H9 (cell line): ENCODE measurements around the gene MPHOSPH6. TPM values are rescaled to one million over a fixed set of nuclear protein-coding genes. Genes with fewer than 3 reads are reported as not detected.

Experiments
- DNase-seq: peaks from one replicate; pipeline ENCODE4 v3.0.0-alpha.2; 2017
- H2AFZ ChIP-seq: one replicate; pipeline ENCODE4 v1.6.1; 2013; ENCODE audit warnings: mild to moderate bottlenecking, low read length, control low read depth, moderate library complexity
- H2AK5ac ChIP-seq: 2 replicates; pipeline ENCODE4 v1.6.1; 2013; ENCODE audit warnings: low read length, control low read depth, mixed read lengths; ENCODE audit not compliant: insufficient read length
- H2BK120ac ChIP-seq: one replicate; pipeline ENCODE4 v1.6.1; 2013; ENCODE audit warnings: low read depth, mild to moderate bottlenecking, low read length, control low read depth, inconsistent platforms; ENCODE audit not compliant: poor library complexity, severe bottlenecking
- H2BK12ac ChIP-seq: 2 replicates; pipeline ENCODE4 v1.6.1; 2013; ENCODE audit warnings: low read length, control low read depth, mixed read lengths, low read depth; ENCODE audit not compliant: insufficient read length
- H2BK15ac ChIP-seq: 2 replicates; pipeline ENCODE4 v1.6.1; 2013; ENCODE audit warnings: low read depth, low read length, control low read depth
- H2BK20ac ChIP-seq: one replicate; pipeline ENCODE4 v1.6.1; 2013; ENCODE audit warnings: low read depth, mild to moderate bottlenecking, low read length, control low read depth, inconsistent platforms; ENCODE audit not compliant: poor library complexity, severe bottlenecking
- H2BK5ac ChIP-seq: 2 replicates; pipeline ENCODE4 v1.6.1; 2013; ENCODE audit warnings: low read length, control low read depth, mixed read lengths; ENCODE audit not compliant: insufficient read length
- H3K14ac ChIP-seq: 2 replicates; pipeline ENCODE4 v1.6.1; 2013; ENCODE audit warnings: low read length, control low read depth; ENCODE audit not compliant: insufficient read depth
- H3K18ac ChIP-seq: 2 replicates; pipeline ENCODE4 v1.6.1; 2013; ENCODE audit warnings: low read depth, mild to moderate bottlenecking, mixed read lengths, low read length, control low read depth; ENCODE audit not compliant: insufficient read length
- H3K23ac ChIP-seq: 2 replicates; pipeline ENCODE4 v1.6.1; 2013; ENCODE audit warnings: low read length, control low read depth, mixed read lengths, low read depth; ENCODE audit not compliant: insufficient read length
- H3K23me2 ChIP-seq: 2 replicates; pipeline ENCODE4 v1.6.1; 2013; ENCODE audit warnings: low read depth, mild to moderate bottlenecking, mixed read lengths, low read length, control low read depth; ENCODE audit not compliant: insufficient read length, poor library complexity, severe bottlenecking
- H3K27ac ChIP-seq: 2 replicates; pipeline ENCODE4 v1.5.1; 2013; ENCODE audit warnings: low read length, control low read depth, mixed read lengths, low read depth; ENCODE audit not compliant: insufficient read length
- H3K27me3 ChIP-seq: 2 replicates; pipeline ENCODE4 v1.6.1; 2013; ENCODE audit warnings: low read length, control low read depth, inconsistent platforms; ENCODE audit not compliant: insufficient read depth
- H3K4ac ChIP-seq: 2 replicates; pipeline ENCODE4 v1.6.1; 2013; ENCODE audit warnings: low read depth, mild to moderate bottlenecking, control low read depth, inconsistent platforms, low read length, moderate library complexity
- H3K4me1 ChIP-seq: 2 replicates; pipeline ENCODE4 v1.6.1; 2013; ENCODE audit warnings: low read length, control low read depth, inconsistent platforms; ENCODE audit not compliant: insufficient read depth
- H3K4me2 ChIP-seq: 2 replicates; pipeline ENCODE4 v1.6.1; 2013; ENCODE audit warnings: low read length, control low read depth, mixed read lengths; ENCODE audit not compliant: insufficient read length, insufficient read depth
- H3K56ac ChIP-seq: 2 replicates; pipeline ENCODE4 v1.6.1; 2013; ENCODE audit warnings: low read depth, mild to moderate bottlenecking, mixed read lengths, low read length, control low read depth; ENCODE audit not compliant: insufficient read length
- H3K79me1 ChIP-seq: 2 replicates; pipeline ENCODE4 v1.6.1; 2013; ENCODE audit warnings: low read depth, mild to moderate bottlenecking, moderate library complexity, low read length, control low read depth, inconsistent platforms; ENCODE audit not compliant: insufficient read depth, poor library complexity, severe bottlenecking
- H3K79me2 ChIP-seq: 2 replicates; pipeline ENCODE4 v1.6.1; 2013; ENCODE audit warnings: low read length, control low read depth, inconsistent platforms; ENCODE audit not compliant: insufficient read depth
- H3K9ac ChIP-seq: 2 replicates; pipeline ENCODE4 v1.6.1; 2013; ENCODE audit warnings: low read length, control low read depth, mixed read lengths; ENCODE audit not compliant: insufficient read length; ENCODE audit errors: extremely low read depth
- H3K9me3 ChIP-seq: one replicate; pipeline ENCODE4 v1.6.1; 2013; ENCODE audit warnings: low read depth, low read length, inconsistent platforms; ENCODE audit not compliant: control insufficient read depth
- H3T11ph ChIP-seq: one replicate; pipeline ENCODE4 v1.6.1; 2013; ENCODE audit warnings: mild to moderate bottlenecking, low read length, control low read depth, inconsistent platforms
- H4K20me1 ChIP-seq: one replicate; pipeline ENCODE4 v1.6.1; 2013; ENCODE audit not compliant: control insufficient read depth, insufficient read length, insufficient read depth
- H4K5ac ChIP-seq: 2 replicates; pipeline ENCODE4 v1.6.1; 2013; ENCODE audit warnings: low read depth, mild to moderate bottlenecking, mixed read lengths, low read length, control low read depth; ENCODE audit not compliant: insufficient read length
- H4K8ac ChIP-seq: replicated peaks from 2 replicates; pipeline ENCODE4 v1.6.1; 2013; ENCODE audit warnings: low read length, control low read depth, mixed read lengths, low read depth; ENCODE audit not compliant: insufficient read length
- H4K91ac ChIP-seq: 2 replicates; pipeline ENCODE4 v1.6.1; 2013; ENCODE audit warnings: low read depth, mild to moderate bottlenecking, moderate library complexity, mixed read lengths, low read length, control low read depth; ENCODE audit not compliant: insufficient read length
- H3K27ac Mint-ChIP-seq, 3 experiments: 2 replicates in 2 of 3; 3 replicates in 1 of 3; pipeline ENCODE4 v1.8.0; 2020 to 2021; ENCODE audit warnings: mixed read lengths in 3 of 3, mild to moderate bottlenecking in 1 of 3, moderate library complexity in 1 of 3
- H3K27me3 Mint-ChIP-seq: 2 replicates; pipeline ENCODE4 v1.8.0; 2021; ENCODE audit warnings: low read depth, mild to moderate bottlenecking, moderate library complexity, mixed read lengths
- H3K36me3 Mint-ChIP-seq, 3 experiments: 2 replicates in 2 of 3; 3 replicates in 1 of 3; pipeline ENCODE4 v1.8.0; 2020 to 2021; ENCODE audit warnings: low read depth in 3 of 3, mixed read lengths in 3 of 3; ENCODE audit not compliant: insufficient read depth in 1 of 3
- H3K4me1 Mint-ChIP-seq, 2 experiments: 2 replicates each; pipeline ENCODE4 v1.8.0; 2020; ENCODE audit warnings: mixed read lengths in 2 of 2
- H3K4me3 Mint-ChIP-seq, 2 experiments: 2 replicates in 1 of 2; 3 replicates in 1 of 2; pipeline ENCODE4 v1.8.0; 2020 to 2021; ENCODE audit warnings: mild to moderate bottlenecking in 2 of 2, mixed read lengths in 2 of 2, moderate library complexity in 1 of 2
- H3K9me3 Mint-ChIP-seq, 2 experiments: 2 replicates in 1 of 2; 3 replicates in 1 of 2; pipeline ENCODE4 v1.8.0; 2020; ENCODE audit warnings: mild to moderate bottlenecking in 2 of 2, mixed read lengths in 2 of 2, moderate library complexity in 1 of 2
- WGBS: extraction: QIAGEN DNeasy Blood & Tissue Kit; methylation state at CpG from one replicate; pipeline ENCODE4 v1.1.7; 2013; ENCODE audit warnings: missing lambda C conversion rate, low lambda C conversion rate, mixed read lengths; ENCODE audit not compliant: insufficient read length; ENCODE audit errors: extremely low coverage; 5-methylcytosine and 5-hydroxymethylcytosine counted together
- total RNA-seq: library from RNA; stranded (reverse); gene quantifications from 2 replicates; pipeline ENCODE4 v1.2.1, GENCODE V29; 2021
- TF ChIP-seq, protein P1 (sequence below): fragments of 200-600 bp; sonication (generic); conservative IDR thresholded peaks from 3 replicates; pipeline ENCODE4 v1.8.0; 2021; ENCODE audit warnings: antibody characterized with exemption, mild to moderate bottlenecking

MPHOSPH6 gene
- total RNA-seq, 1 experiment from 2014 or later: 38.3 TPM

GRCh38 chr16:82197540-82198240 lies 27.7 kb upstream of the MPHOSPH6 start:
- H3K4ac ChIP-seq: no peak overlapping the region
- no peak overlapping the region for H2BK120ac ChIP-seq
- H2BK15ac ChIP-seq: no peak overlapping the region
- H3K14ac ChIP-seq: no peak overlapping the region
- no peaks in the 10 kb centered on the region for H4K20me1 ChIP-seq
- H3K18ac ChIP-seq: no peak overlapping the region
- no peak overlapping the region for H3K27ac ChIP-seq
- no peak overlapping the region for H3T11ph ChIP-seq
- no peak overlapping the region for H3K56ac ChIP-seq
- no peaks in the 10 kb centered on the region for H3K23me2 ChIP-seq
- no peak overlapping the region for H2BK20ac ChIP-seq
- Mint-ChIP-seq H3K36me3 (no peaks in the 10 kb centered on the region), H3K4me3 (no peak overlapping the region), H3K27ac (peak overlapping the region in 1 of 3 experiments; percentile 70; a peak in 1 of 7 replicates), H3K4me1 (0 out of 4 replicates have a peak, but pooled peaks cover 0 to 2% of the 10 kb centered on the region in 2 experiments), H3K27me3 (no peaks in the 10 kb centered on the region; the same call in 1 of the 2 replicates), H3K9me3 (no peaks in the 10 kb centered on the region; a peak in 1 of 5 replicates)
- no peak overlapping the region for H3K4me2 ChIP-seq
- H3K9me3 ChIP-seq: no peaks in the 10 kb centered on the region
- H2BK12ac ChIP-seq: no peak overlapping the region
- H3K27me3 ChIP-seq: no peaks in the 10 kb centered on the region
- no peak overlapping the region for H4K5ac ChIP-seq
- H2AK5ac ChIP-seq: no peak overlapping the region
- H3K79me1 ChIP-seq: no peaks in the 10 kb centered on the region
- no peaks in the 10 kb centered on the region for H3K79me2 ChIP-seq
- H2BK5ac ChIP-seq: no peak overlapping the region
- H2AFZ ChIP-seq: no peak overlapping the region
- H3K4me1 ChIP-seq: no peaks in the 10 kb centered on the region
- H3K9ac ChIP-seq: no peak overlapping the region
- no peak overlapping the region for H4K91ac ChIP-seq
- no CpG with 5 or more reads among the region's 7 CpGs for WGBS
- DNase-seq: no peak
- TF ChIP-seq, protein P1, sequence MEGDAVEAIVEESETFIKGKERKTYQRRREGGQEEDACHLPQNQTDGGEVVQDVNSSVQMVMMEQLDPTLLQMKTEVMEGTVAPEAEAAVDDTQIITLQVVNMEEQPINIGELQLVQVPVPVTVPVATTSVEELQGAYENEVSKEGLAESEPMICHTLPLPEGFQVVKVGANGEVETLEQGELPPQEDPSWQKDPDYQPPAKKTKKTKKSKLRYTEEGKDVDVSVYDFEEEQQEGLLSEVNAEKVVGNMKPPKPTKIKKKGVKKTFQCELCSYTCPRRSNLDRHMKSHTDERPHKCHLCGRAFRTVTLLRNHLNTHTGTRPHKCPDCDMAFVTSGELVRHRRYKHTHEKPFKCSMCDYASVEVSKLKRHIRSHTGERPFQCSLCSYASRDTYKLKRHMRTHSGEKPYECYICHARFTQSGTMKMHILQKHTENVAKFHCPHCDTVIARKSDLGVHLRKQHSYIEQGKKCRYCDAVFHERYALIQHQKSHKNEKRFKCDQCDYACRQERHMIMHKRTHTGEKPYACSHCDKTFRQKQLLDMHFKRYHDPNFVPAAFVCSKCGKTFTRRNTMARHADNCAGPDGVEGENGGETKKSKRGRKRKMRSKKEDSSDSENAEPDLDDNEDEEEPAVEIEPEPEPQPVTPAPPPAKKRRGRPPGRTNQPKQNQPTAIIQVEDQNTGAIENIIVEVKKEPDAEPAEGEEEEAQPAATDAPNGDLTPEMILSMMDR: no peak
- H3K23ac ChIP-seq: no peak overlapping the region
- no peak overlapping the region for H4K8ac ChIP-seq
